Measurements from ENCODE around the gene LSM8.
"Not testable (repeated sequence)": the region's sequence is repeated elsewhere in the genome, so short reads cannot be mapped to it uniquely, and the experiment has no call there.

The LSM8 gene

GRCh38 chr7:118183786-118184564 is at the start of gene LSM8:
TSS of gene LSM8 (plus strand) at chr7:118184164. CDS start at chr7:118184224, 60 bp downstream.
- peak; percentile 94 for DNase-seq

GRCh38 chr7:118134420-118134819 is 49.5 kb upstream of the LSM8 start:
- not testable (repeated sequence) for DNase-seq

GRCh38 chr7:118140468-118140867 is 43.5 kb upstream of the LSM8 start:
- DNase-seq, result no peak

GRCh38 chr7:118142012-118142411 is 42.0 kb upstream of the LSM8 start:
- no peak for DNase-seq

- no peak for DNase-seq
Measured at GRCh38 chr7:118148930-118149329, 35.0 kb upstream of the LSM8 start.

- DNase-seq, result no peak
Measured at GRCh38 chr7:118149394-118149793, 34.6 kb upstream of the LSM8 start.

GRCh38 chr7:118151671-118152070 is 32.3 kb upstream of the LSM8 start:
- DNase-seq, result no peak

GRCh38 chr7:118152149-118152548 is 31.8 kb upstream of the LSM8 start:
- DNase-seq, result no peak

- no peak for DNase-seq
Measured at GRCh38 chr7:118152654-118153053, 31.3 kb upstream of the LSM8 start.

- DNase-seq, result no peak
Measured at GRCh38 chr7:118153551-118154177, 30.3 kb upstream of the LSM8 start.

- no peak for DNase-seq
Measured at GRCh38 chr7:118158766-118159165, 25.2 kb upstream of the LSM8 start.

- no peak for DNase-seq
Measured at GRCh38 chr7:118169146-118169545, 14.8 kb upstream of the LSM8 start.

- no peak for DNase-seq
Measured at GRCh38 chr7:118175740-118176139, 8.2 kb upstream of the LSM8 start.

- DNase-seq, result no peak
Measured at GRCh38 chr7:118179191-118179590, 4.8 kb upstream of the LSM8 start.

- no peak for DNase-seq
Measured at GRCh38 chr7:118182593-118183427, 1.2 kb upstream of the LSM8 start.

GRCh38 chr7:118183428-118183785 is 557 bp upstream of the LSM8 start:
- no peak for DNase-seq

- no peak for DNase-seq
Measured at GRCh38 chr7:118184565-118184940, 589 bp downstream of the LSM8 start.

- no peak for DNase-seq
Measured at GRCh38 chr7:118185163-118185860, 1.3 kb downstream of the LSM8 start.

- DNase-seq, result no peak
Measured at GRCh38 chr7:118186501-118186900, 2.5 kb downstream of the LSM8 start.

GRCh38 chr7:118194571-118194970 is 10.6 kb downstream of the LSM8 start:
- DNase-seq, result no peak

- no peak for DNase-seq
Measured at GRCh38 chr7:118195837-118196474, 12.0 kb downstream of the LSM8 start.

- no peak for DNase-seq
Measured at GRCh38 chr7:118202061-118202460, 18.1 kb downstream of the LSM8 start.
